Kidney epithelial cell (primary cell): ENCODE data around the gene SFT2D3. TPM values are rescaled to one million over a fixed set of nuclear protein-coding genes. Genes with fewer than 3 reads are reported as not detected.

ENCODE experiments used
- DNase-seq: peaks from one replicate; pipeline ENCODE4 v3.0.0-alpha.2; 2010; ENCODE audit warnings: low read depth
- H3K27me3 ChIP-seq: 2 replicates; pipeline ENCODE4 v1.6.0; 2011; ENCODE audit warnings: low read length; ENCODE audit not compliant: control insufficient read depth, insufficient read depth
- H3K36me3 ChIP-seq: 2 replicates; pipeline ENCODE4 v1.5.1; 2011; ENCODE audit warnings: low read length; ENCODE audit not compliant: control insufficient read depth, insufficient read depth
- H3K4me3 ChIP-seq: 2 replicates; pipeline ENCODE4 v1.5.1; 2011; ENCODE audit warnings: low read depth, mild to moderate bottlenecking, control low read depth, low read length
- total RNA-seq: library from RNA; depleted of rRNA; stranded (reverse); fragments of >200 nt; gene quantifications from 2 replicates; pipeline ENCODE4 v1.2.3, GENCODE V29; 2015
- TF ChIP-seq, protein P1 (sequence below): IDR thresholded peaks from 2 replicates; pipeline ENCODE4 v1.5.1; 2011; ENCODE audit warnings: mild to moderate bottlenecking, moderate library complexity, low read length, control low read depth, inconsistent platforms; ENCODE audit not compliant: insufficient read depth, poor library complexity, severe bottlenecking

SFT2D3 gene
- total RNA-seq, 1 donor from 2014 or later, result 8.7 TPM

DNA sequence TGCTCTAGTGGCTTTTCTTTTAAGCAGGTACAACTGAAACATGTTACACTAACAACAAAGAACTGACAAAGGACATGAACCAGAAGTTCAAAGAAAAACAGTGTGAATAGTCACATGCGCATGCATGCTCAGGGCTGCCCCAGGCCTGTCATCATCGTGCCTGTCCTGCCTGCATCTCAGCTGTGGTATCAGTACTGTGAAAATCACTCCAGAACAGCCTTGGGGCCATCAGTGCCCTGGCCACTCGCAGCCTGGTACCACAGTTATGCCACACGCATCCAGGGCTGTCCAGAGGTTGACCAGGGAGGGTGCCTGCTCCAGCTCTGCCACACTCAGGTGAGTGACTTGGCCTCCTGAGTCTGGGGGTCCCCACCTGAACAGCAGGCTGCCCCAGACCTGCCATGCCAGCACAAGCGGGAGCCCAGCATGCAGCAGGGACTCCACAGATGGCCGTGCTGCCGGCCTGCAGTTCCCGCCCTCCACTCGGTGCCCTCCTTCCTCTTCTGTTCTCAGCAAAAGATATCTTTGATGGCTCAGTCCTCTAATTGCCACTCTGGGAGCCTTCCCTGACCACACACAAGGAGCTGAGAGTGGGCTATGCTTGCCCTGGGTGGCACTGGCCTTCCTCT is 38.2 kb upstream of the SFT2D3 start:
- Histone ChIP-seq H3K27me3 (peaks cover 28% of the 10 kb centered on the region), H3K36me3 (no peaks in the 10 kb centered on the region), H3K4me3 (no peak overlapping the region)
- DNase-seq, result no peak
- TF ChIP-seq, protein P1, sequence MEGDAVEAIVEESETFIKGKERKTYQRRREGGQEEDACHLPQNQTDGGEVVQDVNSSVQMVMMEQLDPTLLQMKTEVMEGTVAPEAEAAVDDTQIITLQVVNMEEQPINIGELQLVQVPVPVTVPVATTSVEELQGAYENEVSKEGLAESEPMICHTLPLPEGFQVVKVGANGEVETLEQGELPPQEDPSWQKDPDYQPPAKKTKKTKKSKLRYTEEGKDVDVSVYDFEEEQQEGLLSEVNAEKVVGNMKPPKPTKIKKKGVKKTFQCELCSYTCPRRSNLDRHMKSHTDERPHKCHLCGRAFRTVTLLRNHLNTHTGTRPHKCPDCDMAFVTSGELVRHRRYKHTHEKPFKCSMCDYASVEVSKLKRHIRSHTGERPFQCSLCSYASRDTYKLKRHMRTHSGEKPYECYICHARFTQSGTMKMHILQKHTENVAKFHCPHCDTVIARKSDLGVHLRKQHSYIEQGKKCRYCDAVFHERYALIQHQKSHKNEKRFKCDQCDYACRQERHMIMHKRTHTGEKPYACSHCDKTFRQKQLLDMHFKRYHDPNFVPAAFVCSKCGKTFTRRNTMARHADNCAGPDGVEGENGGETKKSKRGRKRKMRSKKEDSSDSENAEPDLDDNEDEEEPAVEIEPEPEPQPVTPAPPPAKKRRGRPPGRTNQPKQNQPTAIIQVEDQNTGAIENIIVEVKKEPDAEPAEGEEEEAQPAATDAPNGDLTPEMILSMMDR, result no peak

DNA sequence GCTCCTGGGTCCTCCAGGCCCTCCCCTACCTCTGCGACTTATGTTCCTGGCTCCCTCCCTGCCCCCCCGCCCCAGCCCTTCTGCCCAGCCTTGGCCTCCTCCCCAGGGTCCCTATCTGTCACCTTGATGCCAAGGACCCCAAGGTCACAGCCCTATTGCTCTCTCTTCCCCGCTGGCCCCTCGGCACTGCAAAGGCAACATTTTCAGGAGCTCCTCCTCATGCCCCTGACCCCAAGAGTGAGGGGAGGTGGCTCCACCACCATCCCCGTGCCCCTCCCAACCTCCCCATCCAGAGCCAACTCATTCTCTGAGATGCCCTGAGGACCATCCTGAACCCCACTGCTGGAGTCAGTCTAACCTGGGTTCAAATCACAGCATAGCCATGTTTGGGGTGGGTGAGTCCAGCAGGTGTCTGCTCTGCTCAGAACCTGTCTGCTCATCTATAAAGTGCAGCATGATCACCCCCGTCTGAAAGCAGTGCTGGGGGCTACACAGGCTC is 37.7 kb upstream of the SFT2D3 start:
- H3K4me3 ChIP-seq, result no peak overlapping the region

DNA sequence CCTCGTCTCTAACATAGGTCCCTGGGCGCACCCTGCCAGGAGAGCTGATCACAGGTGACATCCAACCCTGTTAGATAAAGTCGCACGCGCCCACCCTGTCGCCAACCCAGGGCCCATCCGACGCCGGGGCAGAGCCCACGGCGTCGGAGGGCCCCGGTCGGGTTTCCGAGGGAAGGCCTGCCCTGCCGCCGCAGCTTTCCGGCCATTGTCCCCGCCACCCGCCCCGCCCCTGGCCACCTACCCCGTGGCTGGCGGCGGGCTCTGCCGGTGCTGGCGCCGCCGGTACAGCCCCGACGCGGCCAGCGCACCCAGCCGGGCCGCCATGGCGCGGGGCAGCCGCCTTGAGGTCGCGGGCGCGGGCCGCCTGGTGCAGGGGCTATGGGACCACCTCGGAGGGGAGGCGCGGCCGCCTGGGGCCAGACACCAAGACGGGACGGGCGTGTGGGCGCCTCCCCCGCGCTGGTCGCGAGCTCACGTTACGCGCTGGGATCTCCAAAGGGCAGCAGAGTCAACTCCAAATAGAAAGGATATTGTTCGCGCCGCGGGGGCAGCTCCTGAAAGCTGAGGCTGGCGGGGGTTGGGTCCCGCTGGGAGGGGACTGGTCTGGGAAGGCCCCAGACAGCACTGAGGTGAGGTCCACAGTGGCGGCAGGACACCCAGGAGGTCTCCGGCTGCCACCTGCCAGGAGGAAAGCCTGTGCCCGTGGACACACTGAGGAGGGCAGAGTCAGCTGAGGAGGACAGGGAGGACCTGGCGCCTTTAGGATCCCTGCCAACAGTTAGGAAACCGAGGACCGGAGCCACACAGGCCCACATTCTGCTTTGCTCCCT is 37.0 kb upstream of the SFT2D3 start:
- peaks cover 28% of the 10 kb centered on the region for H3K27me3 ChIP-seq
- TF ChIP-seq, protein P1, result no peak
- no peaks in the 10 kb centered on the region for H3K36me3 ChIP-seq
- no peak for DNase-seq
- H3K4me3 ChIP-seq, result peak overlapping the region; percentile 27

More for the DNA sequence above, 37.7 kb upstream of the SFT2D3 start:
- Histone ChIP-seq H3K27me3 (peaks cover 28% of the 10 kb centered on the region), H3K36me3 (no peaks in the 10 kb centered on the region)
- TF ChIP-seq, protein P1, result no peak
- DNase-seq, result no peak

DNA sequence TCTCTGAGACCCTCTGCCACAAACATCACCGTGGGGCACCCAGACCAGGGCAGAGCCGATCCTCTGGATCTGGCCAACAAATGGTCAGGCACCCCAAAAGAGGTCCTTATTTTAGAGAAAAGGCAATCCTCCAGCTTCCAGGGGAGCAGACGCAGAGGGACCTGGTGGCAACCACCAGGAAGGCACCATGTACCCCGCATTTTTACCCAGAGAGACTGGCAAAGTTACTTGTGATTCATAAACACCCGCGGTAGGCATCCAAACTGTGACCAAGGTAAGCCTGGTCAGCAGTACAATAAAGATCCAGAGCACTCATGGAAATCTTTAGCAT is 36.4 kb upstream of the SFT2D3 start:
- no peak for DNase-seq
- Histone ChIP-seq H3K36me3 (no peaks in the 10 kb centered on the region), H3K27me3 (peaks cover 28% of the 10 kb centered on the region), H3K4me3 (no peak overlapping the region)
- TF ChIP-seq, protein P1, result no peak

DNA sequence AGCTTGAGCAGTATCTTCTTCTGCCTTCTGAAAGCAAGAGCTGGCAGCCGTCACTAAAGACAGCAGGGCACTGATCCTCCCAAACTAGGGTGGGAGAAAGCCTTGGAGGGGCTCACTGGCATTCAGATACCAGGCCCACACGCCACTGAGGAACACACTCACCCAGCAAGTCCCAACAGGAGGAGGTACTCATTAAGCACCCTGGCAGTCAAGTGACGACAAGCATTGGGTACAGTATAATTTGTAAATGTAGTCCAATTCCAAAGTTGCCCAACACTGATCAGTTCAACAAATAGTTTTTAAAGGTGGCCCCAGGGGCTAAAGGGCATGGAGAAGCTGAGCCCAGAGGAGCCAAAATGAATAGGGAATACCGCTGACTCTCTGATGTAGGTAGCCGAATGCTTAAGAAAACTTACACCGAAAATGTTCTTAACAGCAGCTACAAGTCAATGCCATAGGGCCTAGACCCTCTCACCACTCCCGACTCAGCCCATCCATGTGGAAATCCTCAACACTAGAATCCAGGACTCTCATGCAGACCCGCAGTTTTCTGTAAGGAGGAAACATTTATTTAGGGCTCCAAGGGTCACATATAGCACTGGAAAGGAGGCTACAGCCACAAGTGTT is 35.9 kb upstream of the SFT2D3 start:
- no peaks in the 10 kb centered on the region for H3K36me3 ChIP-seq
- DNase-seq, result no peak
- peaks cover 28% of the 10 kb centered on the region for H3K27me3 ChIP-seq

More for the DNA sequence above, 35.9 kb upstream of the SFT2D3 start:
- H3K4me3 ChIP-seq, result no peak overlapping the region
- TF ChIP-seq, protein P1, result no peak
